T-helper 1 cell treated with Interleukin-12 subunit alpha and Interleukin-12 subunit beta and Interleukin-4 antibody, amounts not matched to agents 30 μg/mL and 1 μg/mL, for 36 hours (primary cell): ENCODE results near the gene KRTAP21-3.

Source experiments
- H3K27ac Mint-ChIP-seq: one replicate; pipeline ENCODE4 v1.8.0; 2021; ENCODE audit warnings: mild to moderate bottlenecking, mixed read lengths
- H3K27me3 Mint-ChIP-seq: one replicate; pipeline ENCODE4 v1.8.0; 2021; ENCODE audit warnings: low read depth, mixed read lengths
- H3K36me3 Mint-ChIP-seq: one replicate; pipeline ENCODE4 v1.8.0; 2021; ENCODE audit warnings: low read depth, mixed read lengths
- H3K4me1 Mint-ChIP-seq: one replicate; pipeline ENCODE4 v1.8.0; 2021; ENCODE audit warnings: low read depth, mixed read lengths
- H3K4me3 Mint-ChIP-seq: one replicate; pipeline ENCODE4 v1.8.0; 2021; ENCODE audit warnings: mild to moderate bottlenecking, moderate library complexity, mixed read lengths
- H3K9me3 Mint-ChIP-seq: one replicate; pipeline ENCODE4 v1.8.0; 2021; ENCODE audit warnings: mixed read lengths

KRTAP21-3 gene

DNA sequence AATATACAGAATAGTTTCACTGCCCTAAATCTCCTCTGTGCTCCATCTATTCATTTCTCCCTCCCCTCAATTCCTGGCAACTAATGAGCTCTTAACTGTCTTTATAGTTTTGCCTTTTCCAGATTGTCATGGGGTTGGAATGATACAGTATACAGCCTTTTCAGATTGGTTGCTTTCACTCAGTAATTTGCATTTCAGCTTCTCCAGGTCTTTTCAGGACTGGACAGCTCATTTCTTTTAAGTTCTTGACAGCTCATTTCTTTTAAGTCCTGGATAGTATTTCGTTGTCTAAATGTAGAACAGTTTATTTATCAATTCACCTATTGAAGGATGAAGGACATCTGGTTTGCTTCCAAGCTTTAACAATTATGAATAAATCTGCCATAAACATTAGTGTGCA lies 22.6 kb downstream of the KRTAP21-3 start:
- no peak overlapping the region for H3K27ac Mint-ChIP-seq
- H3K4me3 Mint-ChIP-seq: no peak overlapping the region
- H3K9me3 Mint-ChIP-seq: peaks cover 9% of the 10 kb centered on the region
- H3K4me1 Mint-ChIP-seq: no peaks in the 10 kb centered on the region
- no peaks in the 10 kb centered on the region for H3K27me3 Mint-ChIP-seq
- H3K36me3 Mint-ChIP-seq: no peaks in the 10 kb centered on the region

DNA sequence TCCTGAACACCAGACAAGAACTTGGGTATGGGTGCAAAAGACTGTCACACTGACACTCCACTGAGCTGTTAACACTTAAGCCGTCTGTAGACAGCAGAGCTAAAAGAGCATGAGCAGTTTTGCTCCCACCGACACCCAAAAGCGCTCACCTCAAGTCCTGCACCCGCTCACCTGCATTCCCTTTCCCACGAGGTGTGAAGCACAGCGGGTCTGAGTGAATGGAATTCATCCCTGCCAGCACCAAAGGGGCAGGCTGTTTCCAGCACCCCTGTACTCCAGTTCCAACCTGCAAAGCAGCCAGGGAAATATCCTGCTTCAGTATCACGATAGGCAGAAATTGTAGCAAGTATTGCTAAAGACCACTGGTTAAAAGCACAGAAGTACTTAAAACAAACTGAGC lies 28.8 kb downstream of the KRTAP21-3 start:
- no peaks in the 10 kb centered on the region for H3K9me3 Mint-ChIP-seq
- no peaks in the 10 kb centered on the region for H3K27me3 Mint-ChIP-seq
- no peak overlapping the region for H3K27ac Mint-ChIP-seq
- H3K4me3 Mint-ChIP-seq: no peak overlapping the region
- no peaks in the 10 kb centered on the region for H3K36me3 Mint-ChIP-seq
- H3K4me1 Mint-ChIP-seq: no peaks in the 10 kb centered on the region

DNA sequence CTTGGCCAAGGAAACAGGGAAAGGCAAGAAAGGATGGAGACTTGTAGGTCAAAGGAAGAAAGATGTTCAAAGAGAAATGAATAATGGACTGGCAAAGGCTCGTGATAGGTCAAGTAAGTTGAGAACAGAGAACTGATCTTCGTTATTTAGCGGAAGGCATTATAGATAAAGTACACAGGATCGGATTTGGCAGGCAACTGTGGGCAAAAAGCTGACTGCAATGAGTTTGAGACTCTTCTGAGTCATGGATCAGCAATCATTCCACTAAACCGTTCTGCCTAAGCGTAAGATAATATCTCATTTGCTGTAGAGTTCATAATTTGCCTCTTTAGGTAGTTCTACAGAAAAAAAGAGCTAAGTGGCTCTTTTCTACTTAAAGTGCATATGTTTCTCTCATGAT lies 34.1 kb downstream of the KRTAP21-3 start:
- H3K4me1 Mint-ChIP-seq: no peaks in the 10 kb centered on the region
- H3K27me3 Mint-ChIP-seq: no peaks in the 10 kb centered on the region
- no peak overlapping the region for H3K4me3 Mint-ChIP-seq
- no peaks in the 10 kb centered on the region for H3K36me3 Mint-ChIP-seq
- H3K9me3 Mint-ChIP-seq: no peaks in the 10 kb centered on the region
- no peak overlapping the region for H3K27ac Mint-ChIP-seq

DNA sequence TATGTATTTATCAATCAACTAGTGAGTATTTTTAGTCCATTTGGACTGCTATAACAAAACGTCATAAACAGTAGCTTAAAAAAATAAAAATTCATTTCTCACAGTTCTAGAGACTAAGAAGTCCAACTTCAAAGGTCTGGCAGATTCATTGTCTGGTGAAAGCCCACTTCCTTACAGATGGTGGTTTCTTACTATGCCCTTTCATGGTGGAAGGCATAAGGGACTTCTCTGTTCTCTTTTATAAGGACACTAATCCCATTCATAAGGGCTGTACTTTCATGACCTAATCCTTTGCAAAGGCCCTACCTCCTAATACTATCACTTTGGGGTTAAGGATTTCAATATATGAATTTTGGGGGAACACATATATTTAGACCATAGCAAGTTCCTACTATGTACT lies 38.0 kb downstream of the KRTAP21-3 start:
- H3K27me3 Mint-ChIP-seq: no peaks in the 10 kb centered on the region
- no peaks in the 10 kb centered on the region for H3K4me1 Mint-ChIP-seq
- H3K36me3 Mint-ChIP-seq: no peaks in the 10 kb centered on the region
- no peak overlapping the region for H3K27ac Mint-ChIP-seq
- peaks cover 3% of the 10 kb centered on the region for H3K9me3 Mint-ChIP-seq
- no peak overlapping the region for H3K4me3 Mint-ChIP-seq

DNA sequence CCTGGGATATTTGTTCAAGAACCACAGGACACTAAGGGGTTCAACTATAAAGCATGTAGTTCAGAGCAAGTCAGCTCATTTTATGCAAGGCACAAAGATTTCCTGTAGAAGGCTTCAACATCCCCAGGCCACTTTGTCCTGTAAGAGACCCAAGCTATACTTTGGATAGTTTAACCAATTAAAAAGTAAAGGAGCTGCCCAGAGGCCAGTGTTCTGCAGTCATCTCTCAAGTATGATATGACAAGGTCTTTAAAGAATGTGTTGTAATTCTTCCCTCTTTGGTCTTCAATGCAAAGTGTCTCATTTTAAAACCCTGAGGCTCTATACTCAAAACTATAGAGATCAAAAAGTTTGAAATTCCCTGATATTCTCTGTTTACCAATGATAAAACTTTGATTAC lies 41.8 kb downstream of the KRTAP21-3 start:
- Mint-ChIP-seq H3K4me3 (no peak overlapping the region), H3K36me3 (no peaks in the 10 kb centered on the region), H3K4me1 (no peaks in the 10 kb centered on the region), H3K27ac (no peak overlapping the region), H3K9me3 (peaks cover 3% of the 10 kb centered on the region), H3K27me3 (no peaks in the 10 kb centered on the region)

DNA sequence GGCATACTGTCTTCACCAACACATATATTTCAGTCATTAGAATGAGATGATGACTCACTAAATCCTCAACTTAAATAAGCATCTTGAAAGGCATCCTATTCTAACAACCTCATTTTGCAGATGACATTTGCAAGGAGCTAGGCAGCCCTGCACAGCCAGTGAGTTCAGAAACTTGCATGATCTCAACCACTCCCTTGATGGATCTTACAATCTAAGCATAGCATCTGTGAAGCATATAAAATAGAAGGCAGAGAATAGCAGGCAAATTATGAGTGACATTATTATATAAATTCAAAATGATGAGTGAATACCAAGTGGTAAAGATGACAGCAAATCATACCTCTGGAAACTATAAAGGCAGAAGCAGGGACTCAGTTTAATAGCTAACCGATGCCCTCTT lies 44.3 kb downstream of the KRTAP21-3 start:
- no peak overlapping the region for H3K4me3 Mint-ChIP-seq
- H3K27me3 Mint-ChIP-seq: no peaks in the 10 kb centered on the region
- no peaks in the 10 kb centered on the region for H3K4me1 Mint-ChIP-seq
- H3K9me3 Mint-ChIP-seq: peaks cover 17% of the 10 kb centered on the region
- no peaks in the 10 kb centered on the region for H3K36me3 Mint-ChIP-seq
- H3K27ac Mint-ChIP-seq: no peak overlapping the region

DNA sequence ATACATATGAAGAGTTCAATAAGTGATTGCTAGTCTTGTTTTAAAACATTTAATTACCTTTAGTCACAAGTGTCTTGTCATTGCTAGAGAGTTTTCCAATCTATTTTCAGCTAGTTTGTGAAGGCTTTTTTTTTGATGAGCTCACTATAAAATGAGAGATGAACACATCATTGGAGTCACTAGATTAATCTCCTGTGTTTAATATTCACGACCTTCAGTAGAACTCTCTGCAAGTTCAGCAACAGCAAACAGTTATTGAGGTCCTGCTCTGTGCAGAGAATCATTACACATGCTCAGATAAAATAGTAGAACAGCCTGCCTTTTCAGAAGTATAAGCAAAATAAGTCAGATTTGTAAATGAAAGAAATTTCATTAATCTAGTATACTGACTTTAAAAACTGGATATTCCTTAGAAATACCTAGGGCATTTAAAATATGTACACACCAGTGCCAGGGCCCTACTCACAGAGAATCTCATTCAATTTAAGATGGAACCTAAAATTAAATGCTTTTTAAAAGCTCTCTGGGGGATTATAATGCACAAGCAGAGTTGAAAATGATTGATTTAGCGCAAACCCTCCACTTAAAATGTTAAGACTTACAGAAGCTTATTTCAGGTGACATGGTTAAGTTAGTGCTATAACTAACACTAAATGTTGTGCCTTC lies 45.5 kb downstream of the KRTAP21-3 start:
- no peaks in the 10 kb centered on the region for H3K4me1 Mint-ChIP-seq

DNA sequence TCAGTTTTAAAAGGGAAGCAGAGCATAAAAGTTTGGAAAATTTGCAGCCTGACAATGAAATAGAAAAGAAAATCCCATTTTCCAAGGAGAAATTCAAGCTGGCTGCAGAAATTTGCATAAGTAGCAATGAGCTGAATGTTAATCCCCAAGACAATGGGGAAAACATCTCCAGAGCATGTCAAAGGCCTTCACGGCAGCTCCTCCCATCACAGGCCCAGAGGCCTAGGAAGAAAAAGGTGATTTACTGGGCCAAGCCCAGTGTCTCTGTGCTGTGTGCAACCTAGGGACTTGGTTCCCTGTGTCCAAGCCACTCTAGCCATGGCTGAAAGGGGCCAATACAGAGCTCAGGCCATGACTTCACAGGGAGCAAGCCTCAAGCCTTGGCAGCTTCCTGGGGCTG lies 49.8 kb downstream of the KRTAP21-3 start:
- Mint-ChIP-seq H3K36me3 (no peaks in the 10 kb centered on the region), H3K4me1 (no peaks in the 10 kb centered on the region), H3K4me3 (no peak overlapping the region), H3K27ac (no peak overlapping the region), H3K27me3 (peaks cover 5% of the 10 kb centered on the region), H3K9me3 (peaks cover 14% of the 10 kb centered on the region)

More for the DNA sequence above, 45.5 kb downstream of the KRTAP21-3 start:
- Mint-ChIP-seq H3K9me3 (peaks cover 17% of the 10 kb centered on the region), H3K27ac (no peak overlapping the region), H3K4me3 (no peak overlapping the region), H3K27me3 (no peaks in the 10 kb centered on the region), H3K36me3 (no peaks in the 10 kb centered on the region)
